ENCODE measurements around the gene GCSAM. TPM values are rescaled to one million over a fixed set of nuclear protein-coding genes. Genes with fewer than 3 reads are reported as not detected.

Gene GCSAM
- total and polyA plus RNA-seq, 2 donors (not counting 3 experiments of a cell fraction or from before 2014, with no cell fraction given), result not detected

- H3K9me3 ChIP-seq (replicated peaks; ENCODE audit: control insufficient read depth, insufficient read depth, low read length), result no peaks in the 10 kb centered on the region
- no peak overlapping the region for H3K4me2 ChIP-seq (ENCODE audit: insufficient read depth, low read length)
- no peaks in the 10 kb centered on the region for H3K79me2 ChIP-seq (ENCODE audit: control insufficient read depth, insufficient read depth, low read length)
- ChIA-PET CTCF (no interaction called here), POLR2A (no interaction called here)
- no peaks in the 10 kb centered on the region for H3K36me3 ChIP-seq (ENCODE audit: control insufficient read depth in 2 of 2, extremely low read depth in 1 of 2, insufficient read depth in 2 of 2, low read length in 2 of 2)
- no peak overlapping the region for H3K27ac ChIP-seq (ENCODE audit: insufficient read depth, low read depth, low read length)
- H3K27me3 ChIP-seq (ENCODE audit: control insufficient read depth in 2 of 2, insufficient read depth in 2 of 2, low read length in 2 of 2), result no peaks in the 10 kb centered on the region
- intact Hi-C loops (cut with micrococcal nuclease), result no loop called here
- H4K20me1 ChIP-seq (replicated peaks; ENCODE audit: control insufficient read depth, extremely low read depth, insufficient read depth, low read length), result no peaks in the 10 kb centered on the region
- H3K9ac ChIP-seq (replicated peaks; ENCODE audit: extremely low read depth, insufficient read depth, low read length), result no peak overlapping the region
- no peak overlapping the region for H2AFZ ChIP-seq (ENCODE audit: low read depth, low read length)
- TF ChIP-seq FOS (IDR thresholded peaks at IDR 0.05; ENCODE audit: borderline replicate concordance, insufficient read depth, low read length), result no peak
- TF ChIP-seq MYC (IDR thresholded peaks at IDR 0.05; ENCODE audit: low read depth, low read length), result no peak
- no peak for TF ChIP-seq MAX (IDR thresholded peaks at IDR 0.05; ENCODE audit: insufficient read depth, insufficient read length)
- no peak for TF ChIP-seq POLR2A (IDR thresholded peaks at IDR 0.05; ENCODE audit: low read depth, low read length)
- no peak for TF ChIP-seq EZH2 (IDR thresholded peaks at IDR 0.05; ENCODE audit: borderline replicate concordance, low read depth, low read length, severe bottlenecking)
- no peak for TF ChIP-seq GATA2 (IDR thresholded peaks at IDR 0.05; ENCODE audit: insufficient read depth, insufficient read length, low read depth, low read length)
- no peak for TF ChIP-seq CTCF (IDR thresholded peaks at IDR 0.05; ENCODE audit: extremely low read depth in 1 of 2, insufficient read depth in 1 of 2, low read depth in 1 of 2, low read length in 2 of 2)
- TF ChIP-seq POLR2AphosphoS5 (IDR thresholded peaks at IDR 0.05; ENCODE audit: insufficient read depth, low read depth, low read length), result no peak
- TF ChIP-seq JUN (IDR thresholded peaks at IDR 0.05; ENCODE audit: borderline replicate concordance, insufficient read depth, insufficient read length, low read depth), result no peak
- FAIRE-seq (no peak), DNase-seq (ENCODE audit: low read depth, low spot score) (no peak)
- no peaks in the 10 kb centered on the region for H3K4me1 ChIP-seq (ENCODE audit: control insufficient read depth, extremely low read depth, insufficient read depth, low read length)
- no TSS peak for BruUV-seq (replicated peaks)
- no peaks in the 10 kb centered on the region for H3K9me1 ChIP-seq (replicated peaks; ENCODE audit: control insufficient read depth, extremely low read depth, insufficient read depth, low read length)
- dilution Hi-C loops (cut with MboI; ENCODE audit: extremely low pct_ligation_motif_present, low sequenced_read_pairs), result no loop called here
- H3K4me3 ChIP-seq (replicated peaks in 1 of 3; ENCODE audit: insufficient read depth in 1 of 3, low read depth in 1 of 3, low read length in 3 of 3), result no peak overlapping the region
Measured at GRCh38 chr3:112132088-112132487, 960 bp downstream of the GCSAM start.

Data from endothelial cell of umbilical vein (primary cell).